Adipose tissue (tissue), 3 donors: Measurements from ENCODE around the gene ABO. TPM values are rescaled to one million over a fixed set of nuclear protein-coding genes. Genes with fewer than 3 reads are reported as not detected.
"Not testable (repeated sequence)": the region's sequence is repeated elsewhere in the genome, so short reads cannot be mapped to it uniquely, and the experiment has no call there.

Source experiments
- H3K27ac ChIP-seq: one replicate; pipeline ENCODE4 v1.5.1; 2013; ENCODE audit warnings: low read depth, low read length
- WGBS, 3 donors: extraction: QIAGEN DNeasy Blood & Tissue Kit; methylation state at CpG; one replicate each; pipeline ENCODE4 v1.1.7; 2013; 5-methylcytosine and 5-hydroxymethylcytosine counted together
- polyA plus RNA-seq, 3 donors: library from polyadenylated mRNA; stranded (reverse); fragments of 200-250 nt; gene quantifications; one replicate each; pipeline ENCODE4 v1.2.3, GENCODE V29; 2013
- donor health status: healthy with polysubstance abuse.
- donor health status: Bipolar disorder and iron deficiency.
- donor health status: healthy.

The ABO gene
- polyA plus RNA-seq, 3 donors: 1.3 to 1.7 (median 1.5) TPM

DNA sequence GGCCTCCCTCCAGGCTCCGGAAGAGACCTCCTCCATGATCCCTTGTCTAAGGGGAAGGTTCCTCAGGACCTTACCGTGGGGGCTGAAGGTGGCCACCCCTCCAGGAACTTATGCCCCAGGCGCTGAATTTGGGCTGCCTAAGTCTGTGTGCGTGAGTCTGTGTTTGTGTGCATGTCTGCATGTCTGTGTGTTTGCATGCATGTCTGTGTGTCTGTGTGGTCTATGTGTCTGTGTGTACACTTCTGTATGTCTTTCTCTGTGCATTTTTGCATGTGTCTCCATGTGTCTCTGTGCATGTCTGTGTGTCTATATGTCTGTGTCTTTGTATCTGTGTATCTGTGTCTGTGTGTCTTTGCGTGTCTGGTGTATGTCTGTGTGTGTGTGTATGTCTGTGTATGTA, 20.5 kb downstream of the ABO start:
- WGBS, 3 donors: 91 to 96% (median 92%) methylated on average over 5 of the region's 5 CpGs

DNA sequence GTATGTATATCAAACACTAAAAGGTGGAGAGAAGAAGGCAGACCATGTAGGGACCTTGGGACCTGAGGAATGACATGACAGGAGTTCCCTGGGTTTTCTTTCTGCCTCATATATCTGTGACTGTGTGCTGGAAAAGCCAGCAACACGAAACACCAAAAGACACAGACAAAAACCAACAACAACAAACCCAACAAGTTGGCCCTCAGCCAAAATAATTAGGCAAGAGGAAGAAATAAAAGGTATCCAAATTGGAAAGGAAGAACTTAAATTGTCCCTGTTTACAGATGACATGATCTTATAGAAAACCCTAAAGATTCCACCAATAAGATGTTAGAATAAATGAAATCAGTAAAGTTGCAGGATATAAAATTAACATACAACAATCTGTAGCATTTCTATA, 21.7 kb downstream of the ABO start:
- no peak overlapping the region for H3K27ac ChIP-seq
- 45 to 65% (median 46%) methylated on average over 1 of the region's 1 CpG for WGBS, 3 donors

More for the DNA sequence above, 20.5 kb downstream of the ABO start:
- no peak overlapping the region for H3K27ac ChIP-seq

DNA sequence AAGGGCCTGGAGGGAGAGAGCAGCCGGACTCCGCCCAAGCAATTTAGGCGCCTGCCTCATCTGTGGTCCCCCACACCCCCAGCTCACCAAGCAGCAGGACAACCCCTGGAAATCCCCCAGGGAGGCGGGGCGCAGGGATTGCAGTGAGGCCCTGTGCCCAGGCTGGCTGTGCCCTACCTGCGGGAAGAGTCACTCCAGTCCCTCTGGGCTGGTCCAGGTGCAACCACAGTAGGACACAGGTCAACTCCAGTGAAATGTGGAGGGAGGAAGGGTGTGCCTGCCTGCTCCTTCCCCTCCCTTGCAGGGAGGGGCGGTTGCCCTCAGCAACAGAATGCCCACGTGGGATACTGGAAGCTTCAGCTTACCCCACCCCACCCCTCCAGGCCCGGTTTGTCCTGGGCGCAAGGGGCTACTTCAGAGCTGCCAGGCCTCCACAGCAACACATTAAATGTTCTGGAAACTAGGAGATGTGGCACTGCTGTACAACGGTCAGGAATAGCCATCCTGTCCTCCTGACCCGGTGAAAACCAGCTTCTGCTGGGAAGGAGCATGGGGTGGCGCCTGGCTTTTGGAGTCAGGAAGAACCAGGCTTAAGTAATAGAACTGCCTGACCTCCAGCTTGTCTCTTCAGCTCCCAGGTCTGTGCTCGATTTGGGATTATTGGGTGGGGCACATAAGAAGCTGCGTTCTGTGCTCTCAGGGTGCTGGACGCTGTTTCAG, 22.5 kb downstream of the ABO start:
- WGBS, 3 donors: 56 to 69% (median 66%) methylated on average over 16 of the region's 16 CpGs
- H3K27ac ChIP-seq: no peak overlapping the region

DNA sequence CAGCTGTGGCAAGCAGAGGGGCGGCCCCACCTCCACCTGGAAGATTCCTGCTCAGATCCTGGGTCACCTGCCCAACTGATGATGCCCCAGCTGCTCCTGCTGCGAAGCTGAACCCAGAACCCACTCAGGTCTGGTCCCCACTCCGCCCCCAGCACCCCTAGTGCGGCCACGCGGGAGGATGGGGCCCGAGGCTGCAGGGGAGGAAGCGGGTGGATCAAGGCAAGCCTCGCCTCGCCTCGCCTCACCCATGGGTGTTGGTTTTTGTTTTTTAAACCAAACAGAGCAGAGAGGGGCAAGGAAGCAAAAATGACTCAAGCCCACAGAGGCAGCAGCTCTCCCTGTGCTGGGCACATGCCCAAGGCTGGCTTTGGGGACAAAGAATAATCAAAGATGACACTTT, 23.2 kb downstream of the ABO start:
- H3K27ac ChIP-seq: no peak overlapping the region

DNA sequence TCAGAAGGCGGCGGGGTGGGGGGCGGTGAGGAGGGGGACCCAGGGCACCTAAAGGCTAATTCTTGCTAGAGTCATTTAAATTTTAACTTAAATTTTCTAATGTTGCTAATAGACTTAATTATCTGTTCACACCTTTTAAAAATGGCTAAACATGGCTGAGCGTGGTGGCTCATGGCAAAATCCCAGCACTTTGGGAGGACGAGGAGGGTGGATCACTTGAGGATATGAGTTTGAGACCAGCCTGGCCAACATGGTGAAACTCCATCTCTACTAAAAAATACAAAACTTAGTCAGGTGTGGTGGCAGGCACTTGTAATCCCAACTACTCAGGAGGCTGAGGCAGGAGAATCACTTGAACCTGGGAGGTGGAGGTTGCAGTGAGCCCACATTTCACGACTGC, 23.8 kb downstream of the ABO start:
- WGBS, 3 donors: 90 to 93% (median 92%) methylated on average over 6 of the region's 6 CpGs
- not testable (repeated sequence) for H3K27ac ChIP-seq

More for the DNA sequence above, 23.2 kb downstream of the ABO start:
- WGBS, 3 donors: 72 to 85% (median 74%) methylated on average over 11 of the region's 11 CpGs

DNA sequence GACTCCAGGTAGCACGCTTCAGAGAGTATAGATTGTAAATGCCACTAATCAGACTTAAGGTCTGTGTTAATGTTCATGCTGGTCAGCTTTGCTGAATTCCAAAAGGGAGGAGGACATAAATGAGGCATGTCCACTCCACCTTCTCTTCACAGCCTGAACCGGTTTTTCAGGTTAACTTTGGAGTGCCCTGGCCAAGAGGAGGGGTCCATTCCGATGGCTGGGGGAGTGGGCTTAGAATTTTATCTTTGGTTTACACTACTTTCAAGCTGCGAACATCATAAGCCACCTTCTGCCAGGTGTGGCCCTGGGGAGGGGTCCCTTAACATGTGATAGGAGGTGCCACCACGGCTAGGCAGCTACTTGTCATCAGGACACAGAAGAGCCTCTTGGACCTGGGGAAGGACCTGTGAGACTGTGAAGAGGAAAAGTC, 24.2 kb downstream of the ABO start:
- WGBS, 3 donors: 40 to 86% (median 84%) methylated on average over 5 of the region's 5 CpGs
- H3K27ac ChIP-seq: no peak overlapping the region

DNA sequence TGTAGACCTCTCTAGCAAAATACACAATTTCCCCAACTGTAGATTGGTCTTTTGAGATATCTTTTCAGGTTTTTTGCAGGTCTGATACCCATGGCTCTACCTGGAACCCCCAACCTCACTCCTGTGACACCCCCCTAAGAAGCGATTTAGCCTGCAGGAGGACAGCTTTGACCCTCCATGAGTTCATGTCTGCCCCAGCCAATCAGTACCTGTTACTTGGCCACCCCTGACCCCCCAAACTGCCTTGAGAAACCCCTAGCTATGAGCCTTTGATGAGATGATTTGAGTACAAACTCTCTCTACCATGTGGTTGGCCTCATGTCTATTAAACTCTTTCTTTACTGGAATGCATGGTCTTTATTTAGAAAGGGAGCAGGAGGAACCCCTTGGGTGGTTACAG, 25.7 kb downstream of the ABO start:
- WGBS, 3 donors: 95 to 100% (median 95%) methylated on average over 1 of the region's 1 CpG
- H3K27ac ChIP-seq: no peak overlapping the region

DNA sequence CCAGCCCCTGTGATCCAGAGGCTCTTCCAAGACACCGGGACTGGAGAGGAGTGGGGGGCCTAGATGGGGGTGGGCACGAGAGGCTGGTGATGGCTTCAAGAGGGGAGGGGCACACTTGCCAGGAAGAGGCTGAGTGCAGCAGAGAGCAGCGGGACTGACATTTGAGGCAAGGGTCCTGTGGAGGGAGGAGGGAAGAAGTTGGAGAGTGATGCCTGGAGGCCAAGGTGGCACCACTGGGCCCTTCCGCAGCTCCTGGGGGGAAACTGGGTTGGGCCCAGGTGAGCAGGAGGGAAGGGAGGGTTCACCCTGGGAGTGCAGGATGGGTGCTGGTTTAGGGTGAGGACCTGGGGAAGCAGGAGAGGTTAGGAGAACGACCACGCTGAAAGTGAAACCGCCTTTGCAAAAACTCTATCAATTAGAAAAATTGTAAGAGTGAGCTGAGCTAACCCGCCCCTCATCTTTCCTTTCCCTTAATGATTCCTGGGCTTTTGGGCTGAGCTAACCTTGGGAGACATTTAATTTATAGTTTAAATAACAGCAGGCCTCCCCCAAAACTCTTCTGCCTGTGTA, 26.2 kb downstream of the ABO start:
- 86 to 87% (median 87%) methylated on average over 8 of the region's 8 CpGs for WGBS, 3 donors
- no peak overlapping the region for H3K27ac ChIP-seq

DNA sequence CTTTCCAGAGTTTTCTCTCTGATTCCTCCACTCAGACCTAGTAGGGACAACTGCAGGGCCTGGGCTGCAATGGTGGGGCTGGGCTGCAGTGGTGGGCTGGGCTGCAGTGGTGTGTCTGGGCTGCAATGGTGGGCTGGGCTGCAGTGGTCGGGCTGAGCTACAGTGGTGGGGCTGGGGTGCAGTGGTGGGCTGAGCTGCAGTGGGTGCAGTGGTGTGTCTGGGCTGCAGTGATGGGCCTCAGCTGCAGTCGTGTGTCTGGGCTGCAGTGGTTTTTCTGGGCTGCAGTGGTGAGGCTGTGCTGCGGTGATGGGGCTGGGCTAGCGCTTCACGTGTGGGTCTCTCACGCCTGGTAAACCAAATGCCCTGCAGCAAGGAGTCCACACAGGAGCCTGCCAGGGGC, 27.4 kb downstream of the ABO start:
- H3K27ac ChIP-seq: no peak overlapping the region
- 77 to 88% (median 81%) methylated on average over 6 of the region's 6 CpGs for WGBS, 3 donors

DNA sequence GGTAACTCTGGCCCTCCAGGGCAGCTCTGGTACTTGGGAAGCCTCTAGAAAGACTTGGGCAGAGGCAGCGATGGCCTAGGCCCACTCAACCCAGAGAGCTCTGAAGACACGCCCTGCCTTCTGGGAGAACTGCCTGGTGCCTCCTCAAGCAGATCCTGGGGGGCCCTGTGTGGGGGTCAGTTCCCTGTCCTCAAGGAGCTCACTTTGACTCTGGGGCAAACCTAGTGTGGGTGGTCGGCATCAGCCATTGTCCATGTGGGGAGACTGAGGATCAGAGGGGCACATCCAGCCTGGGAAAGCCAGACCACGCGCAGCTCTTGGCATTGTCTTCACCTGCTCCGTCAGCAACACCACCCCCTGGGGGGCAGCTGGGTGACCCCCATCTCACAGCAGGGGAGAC, 28.0 kb downstream of the ABO start:
- 86 to 93% (median 91%) methylated on average over 6 of the region's 6 CpGs for WGBS, 3 donors
- no peak overlapping the region for H3K27ac ChIP-seq

DNA sequence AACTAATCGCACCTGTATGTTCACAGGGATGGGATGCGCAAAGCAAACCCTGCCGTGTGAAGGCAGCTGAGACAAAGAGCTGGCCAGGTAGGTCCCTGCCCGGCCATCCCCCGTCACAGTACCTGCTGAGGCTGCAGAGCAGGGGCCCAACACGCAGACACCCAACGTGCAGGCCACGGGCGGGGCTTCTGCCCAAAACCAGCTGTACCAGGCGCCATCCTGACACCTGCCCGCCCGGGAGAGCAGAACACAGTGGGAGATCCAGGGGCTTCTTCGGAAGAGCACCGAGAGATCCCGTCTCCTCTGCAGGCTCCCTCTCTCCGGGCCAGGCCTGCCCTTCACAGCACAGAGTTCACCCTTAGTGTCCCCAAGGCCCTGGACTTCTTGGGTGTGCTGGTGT, 28.4 kb downstream of the ABO start:
- WGBS, 3 donors: 81 to 90% (median 88%) methylated on average over 16 of the region's 16 CpGs
- H3K27ac ChIP-seq: no peak overlapping the region

DNA sequence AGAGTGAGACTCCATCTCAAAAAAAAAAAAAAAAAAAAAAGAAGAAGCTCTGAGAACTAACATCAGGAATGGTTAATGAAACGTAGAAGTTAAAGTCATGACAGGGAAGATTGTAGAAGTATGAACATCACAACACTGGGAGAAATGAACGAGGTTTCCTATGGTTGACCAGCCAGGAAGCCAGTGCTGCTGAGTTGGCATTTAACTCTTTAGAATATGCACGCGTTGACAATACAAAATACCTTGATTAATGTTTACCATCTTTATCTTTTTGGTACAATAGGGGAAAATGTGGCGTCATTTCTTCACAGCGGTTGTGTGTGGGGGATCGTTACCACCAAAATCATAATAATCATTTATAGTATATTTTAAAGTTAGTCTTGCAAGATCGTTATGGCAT, 32.0 kb downstream of the ABO start:
- H3K27ac ChIP-seq: no peak overlapping the region
- WGBS, 3 donors: 50 to 61% (median 57%) methylated on average over 8 of the region's 8 CpGs

DNA sequence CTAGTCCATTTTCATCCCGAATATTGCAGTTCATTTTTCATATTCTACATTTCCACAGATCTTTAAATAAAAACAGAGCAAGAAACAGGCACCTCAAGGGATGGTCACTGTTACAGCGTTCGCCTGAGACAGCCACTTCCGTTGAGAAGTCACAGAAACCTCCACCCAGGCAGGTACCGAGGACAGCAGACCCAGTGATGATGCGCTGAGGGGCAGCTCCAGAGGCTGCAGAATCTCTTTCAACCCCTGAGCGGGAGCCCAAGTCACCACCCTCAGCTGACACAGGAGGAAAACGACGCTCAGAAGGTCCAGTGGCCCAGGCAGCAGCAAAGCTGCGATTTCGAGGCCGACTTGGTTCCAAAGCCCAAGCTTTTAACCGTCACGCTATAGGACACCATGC, 32.8 kb downstream of the ABO start:
- WGBS, 3 donors: 83% methylated on average over 14 of the region's 14 CpGs
- no peak overlapping the region for H3K27ac ChIP-seq

DNA sequence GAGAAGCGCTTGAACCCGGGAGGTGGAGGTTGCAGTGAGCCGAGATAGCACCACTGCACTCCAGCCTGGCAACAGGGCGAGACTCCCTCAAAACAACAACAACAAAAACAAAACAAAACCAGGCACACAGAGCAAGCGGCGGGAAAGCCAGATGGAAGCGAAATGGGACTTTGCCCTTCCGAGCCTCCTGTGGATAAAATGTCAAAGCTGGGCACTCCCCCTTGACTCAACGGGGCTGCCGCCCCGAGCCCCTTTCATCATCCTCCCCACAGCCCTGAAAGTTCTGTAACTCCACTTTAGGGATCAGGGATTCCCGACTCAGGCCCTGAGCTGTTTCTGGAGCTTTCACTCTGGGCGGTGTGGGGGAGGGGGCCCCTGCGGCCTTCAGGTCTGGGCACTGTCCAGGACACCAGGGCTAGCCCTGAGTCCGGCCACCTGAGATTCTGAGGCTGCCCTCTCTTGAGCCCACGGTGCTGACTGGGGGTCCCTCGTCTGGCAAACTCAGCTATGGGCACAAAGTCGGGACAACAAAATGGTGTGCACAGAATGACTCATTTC, 35.4 kb downstream of the ABO start:
- WGBS, 3 donors: 83 to 91% (median 91%) methylated on average over 18 of the region's 18 CpGs
- H3K27ac ChIP-seq: no peak overlapping the region

DNA sequence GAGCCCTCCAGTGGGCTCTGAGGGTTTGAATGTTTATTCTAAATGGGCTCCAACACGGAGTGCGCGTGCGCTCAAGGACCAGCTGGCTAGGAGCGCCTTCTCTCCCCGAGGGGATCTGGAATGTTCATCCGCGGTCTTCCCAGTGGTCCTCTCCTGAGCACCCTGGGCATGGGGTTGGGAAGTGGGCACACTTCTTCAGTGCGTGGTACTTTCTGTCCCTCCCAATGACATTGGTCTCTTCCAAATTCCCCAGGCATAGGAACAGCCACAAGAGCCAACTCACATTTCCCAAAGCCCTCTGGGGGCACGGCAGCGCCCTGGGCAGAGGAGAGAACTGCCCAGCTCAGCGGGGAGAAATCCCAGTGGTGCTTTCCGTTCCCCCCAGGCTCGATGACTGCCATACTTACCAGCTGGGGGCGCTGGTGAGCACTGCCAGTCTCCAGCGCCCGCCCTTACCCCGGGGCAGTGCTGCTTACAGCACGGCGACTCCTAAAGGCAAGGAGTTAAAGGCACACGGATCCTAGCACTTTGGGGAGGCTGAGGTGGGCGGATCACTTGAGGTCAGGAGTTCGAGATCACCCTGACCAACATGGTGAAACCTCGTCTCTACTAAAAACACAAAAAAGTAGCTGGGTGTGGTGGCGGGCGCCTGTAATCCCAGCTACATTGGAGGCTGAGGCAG, 36.0 kb downstream of the ABO start:
- H3K27ac ChIP-seq: no peak overlapping the region
- WGBS, 3 donors: 11 to 20% (median 16%) methylated on average over 26 of the region's 26 CpGs

DNA sequence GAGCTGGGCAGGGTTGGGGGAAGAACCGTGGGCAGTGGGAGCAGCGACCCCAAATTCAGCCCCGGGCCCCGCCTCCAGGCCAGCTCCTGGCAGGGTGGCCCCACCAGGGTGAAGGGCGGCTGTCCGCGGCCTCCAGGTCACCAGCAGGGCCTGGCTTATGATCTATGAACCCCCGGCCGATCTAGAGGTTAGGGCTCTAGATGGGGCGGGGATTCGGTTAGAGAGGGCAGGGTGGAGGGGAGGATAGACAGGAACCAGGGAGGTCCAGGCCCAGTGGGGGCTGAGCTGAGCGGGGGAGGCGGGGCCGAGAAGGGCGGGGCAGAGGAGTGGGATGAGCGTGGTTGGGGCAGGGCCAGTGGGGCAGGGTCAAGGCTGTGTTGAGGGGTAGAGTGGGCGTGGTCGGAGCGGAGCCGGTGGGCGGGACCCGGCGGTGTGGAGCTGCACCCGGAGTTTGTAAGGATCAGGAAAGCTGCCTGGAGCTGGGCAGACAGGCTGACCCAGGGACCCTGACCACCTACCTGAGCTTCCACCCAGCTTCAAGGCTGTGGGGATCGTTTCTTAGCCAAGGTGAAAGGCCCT, 36.6 kb downstream of the ABO start:
- no peak overlapping the region for H3K27ac ChIP-seq
- 12 to 18% (median 17%) methylated on average over 25 of the region's 25 CpGs for WGBS, 3 donors

DNA sequence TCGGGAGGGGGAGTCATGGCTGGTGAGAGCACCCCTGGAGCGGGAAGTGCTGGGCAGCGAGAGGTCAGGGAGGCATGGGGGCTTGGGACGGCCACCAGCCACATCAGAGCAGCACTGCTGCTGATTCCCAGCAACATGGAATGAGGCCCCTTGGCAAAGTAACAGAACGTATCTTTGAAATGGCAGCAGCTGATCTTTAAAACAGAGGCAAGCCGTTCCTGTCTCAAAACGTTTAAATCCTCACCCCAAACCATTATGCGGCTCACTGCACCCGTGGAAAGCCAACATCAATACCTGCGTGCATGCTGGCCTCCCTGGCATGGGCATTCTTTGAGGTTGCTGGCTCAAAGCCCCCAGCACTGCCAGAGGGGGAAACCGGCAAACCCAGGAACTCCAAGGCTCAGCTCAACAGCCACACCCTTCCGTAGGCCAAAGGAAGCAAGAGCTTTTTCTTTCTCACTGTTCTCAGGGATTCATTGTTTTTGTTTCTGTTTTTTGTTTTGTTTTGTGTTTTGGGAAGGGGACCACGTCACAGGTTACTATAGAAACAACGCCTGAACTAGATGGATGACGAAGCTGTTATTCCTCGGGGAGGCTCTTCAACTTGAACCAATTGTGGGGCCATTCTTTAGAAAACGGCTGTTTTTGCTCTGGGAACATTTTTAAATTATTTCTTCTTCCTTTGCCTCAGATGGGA, 37.8 kb downstream of the ABO start:
- 48 to 68% (median 60%) methylated on average over 17 of the region's 17 CpGs for WGBS, 3 donors
- no peak overlapping the region for H3K27ac ChIP-seq

DNA sequence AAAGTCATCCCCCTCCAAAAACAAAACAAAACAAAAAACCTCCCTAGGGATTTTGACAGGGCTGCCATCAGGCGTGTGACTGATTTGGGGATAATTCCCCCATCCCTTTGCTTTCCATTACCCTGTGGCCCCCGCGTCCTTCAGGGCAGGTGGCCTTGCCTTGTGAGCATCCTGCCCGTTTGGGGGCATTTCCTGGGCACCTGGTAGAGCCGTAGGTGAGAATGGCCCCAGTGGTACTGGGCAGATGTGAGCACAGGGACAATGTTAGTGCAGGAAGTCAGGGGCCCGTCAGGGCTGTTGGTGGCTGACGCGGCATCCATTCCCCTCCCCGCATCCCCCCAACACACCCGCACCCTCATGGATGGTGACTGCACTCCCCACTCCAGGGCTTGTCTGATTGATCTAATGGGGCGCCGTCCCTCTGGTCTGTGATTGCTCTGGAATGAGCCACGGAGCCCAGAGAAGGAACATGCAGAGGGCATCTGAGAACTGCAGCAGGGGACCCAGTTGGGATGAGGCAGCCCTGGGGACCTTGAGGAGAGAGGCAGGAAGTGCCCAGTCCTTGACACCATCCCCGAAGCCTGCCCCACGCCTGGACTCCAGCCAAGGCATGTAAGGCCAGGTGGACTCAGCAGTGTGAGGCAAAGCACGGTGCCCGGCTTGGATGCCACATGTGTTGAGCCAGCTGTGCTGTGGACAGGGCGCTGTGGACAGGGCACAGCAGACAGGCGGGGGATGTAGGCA, 38.5 kb downstream of the ABO start:
- not testable (repeated sequence) for H3K27ac ChIP-seq
- WGBS, 3 donors: 62 to 75% (median 71%) methylated on average over 19 of the region's 19 CpGs
